K562 (cell line): ENCODE data around the gene RNF26. TPM values are rescaled to one million over a fixed set of nuclear protein-coding genes. Genes with fewer than 3 reads are reported as not detected.

Source experiments
- CBX5 ChIP-seq: IDR thresholded peaks from 2 replicates; pipeline ENCODE4 v1.6.1; 2014; ENCODE audit warnings: low read depth, borderline replicate concordance
- CHD1 ChIP-seq: fragments of 200-600 bp; sonication (generic); IDR thresholded peaks from one replicate; pipeline ENCODE4 v1.6.1; 2012; ENCODE audit warnings: mild to moderate bottlenecking, moderate library complexity, low read length, inconsistent platforms
- COPS2 ChIP-seq: fragments of 450-650 bp; conservative IDR thresholded peaks from 2 replicates; pipeline ENCODE4 v1.6.1; 2016; ENCODE audit warnings: mild to moderate bottlenecking, moderate library complexity
- CXXC5 ChIP-seq: fragments of 250-450 bp; sonication (Bioruptor Pico); IDR thresholded peaks from 2 replicates; pipeline ENCODE4 v1.8.0; 2022; ENCODE audit warnings: inconsistent platforms, mild to moderate bottlenecking, moderate library complexity
- ESRRA ChIP-seq: fragments of 450-650 bp; IDR thresholded peaks from 2 replicates; pipeline ENCODE4 v1.6.1; 2014; ENCODE audit warnings: low read depth, mild to moderate bottlenecking, moderate library complexity, borderline replicate concordance
- GABPA ChIP-seq: fragments of 200-800 bp; sonication (Bioruptor generic); conservative IDR thresholded peaks from 2 replicates; pipeline ENCODE4 v1.6.1; 2016; ENCODE audit warnings: low read depth, missing genetic modification characterization, missing compliant biosample characterization
- IFI16 ChIP-seq: fragments of 250-450 bp; sonication (Bioruptor Pico); IDR thresholded peaks from 2 replicates; pipeline ENCODE4 v2.1.2; 2022; ENCODE audit warnings: mild to moderate bottlenecking, inconsistent platforms
- L3MBTL2 ChIP-seq: fragments of 450-650 bp; IDR thresholded peaks from 2 replicates; pipeline ENCODE4 v1.6.1; 2016; ENCODE audit warnings: mild to moderate bottlenecking, moderate library complexity
- NR2C1 ChIP-seq, 2 experiments: fragments of 450-650 bp; IDR thresholded peaks; 2 replicates each; pipeline ENCODE4 v1.6.1; 2017; ENCODE audit warnings: mild to moderate bottlenecking in 2 of 2, antibody characterized with exemption in 1 of 2, inconsistent platforms in 1 of 2, missing compliant biosample characterization in 1 of 2, missing genetic modification characterization in 1 of 2
- NR2C2 ChIP-seq, 2 experiments: fragments of 200-800 bp in 1 of 2; sonication (Bioruptor generic) in 1 of 2; sonication (generic) in 1 of 2; formaldehyde crosslinking in 1 of 2; IDR thresholded peaks; 2 replicates each; pipeline versions ENCODE4 v1.6.1 to v1.8.0; 2016 to 2022; ENCODE audit warnings: mild to moderate bottlenecking in 1 of 2, missing compliant biosample characterization in 1 of 2, missing genetic modification characterization in 1 of 2, missing genetic modification reagents in 1 of 2
- ZNF143 ChIP-seq: sonication (generic); formaldehyde crosslinking; IDR thresholded peaks from 2 replicates; pipeline ENCODE4 v1.9.0; 2022; ENCODE audit warnings: mild to moderate bottlenecking, missing genetic modification reagents
- ZNF707 ChIP-seq: fragments of 250-450 bp; sonication (Bioruptor Pico); conservative IDR thresholded peaks from 2 replicates; pipeline ENCODE4 v1.8.0; 2022; ENCODE audit warnings: inconsistent platforms, mild to moderate bottlenecking, moderate library complexity
- polyA plus RNA-seq, 8 experiments: library from polyadenylated mRNA; depleted of rRNA in 4 of 8; stranded (reverse) in 5 of 8; unstranded in 3 of 8; fragments of >200 nt; fragmentation: Nextera tagmentation in 2 of 8; fragmentation: Illumina TruSeq in 1 of 8; extraction: Ambion mirVana in 2 of 8; extraction: Trizol in 1 of 8; gene quantifications; 2 replicates each; pipeline versions ENCODE4 v1.2.1 to v1.2.3, GENCODE V29; 2011 to 2014; ENCODE audit warnings: inconsistent platforms in 1 of 8, missing spikeins in 1 of 8
- total RNA-seq, 7 experiments: library from RNA; depleted of rRNA in 6 of 7; stranded (reverse); fragments of >200 nt in 6 of 7; fragmentation: Illumina TruSeq in 2 of 7; extraction: Trizol in 2 of 7; gene quantifications; 2 replicates each; pipeline versions ENCODE4 v1.2.1 to v1.2.3, GENCODE V29; 2011 to 2021; ENCODE audit warnings: low replicate concordance in 1 of 7
- TF ChIP-seq, protein P1 (sequence below): fragments of 450-650 bp; IDR thresholded peaks from 2 replicates; pipeline ENCODE4 v1.6.1; 2017; ENCODE audit warnings: antibody characterized with exemption, mild to moderate bottlenecking

Gene RNF26
- total and polyA plus RNA-seq, 9 of the 15 experiments (the other 6 are each of a cell fraction or from before 2014, with no cell fraction given): 5.3 to 53.6 (median 12.7) TPM

DNA sequence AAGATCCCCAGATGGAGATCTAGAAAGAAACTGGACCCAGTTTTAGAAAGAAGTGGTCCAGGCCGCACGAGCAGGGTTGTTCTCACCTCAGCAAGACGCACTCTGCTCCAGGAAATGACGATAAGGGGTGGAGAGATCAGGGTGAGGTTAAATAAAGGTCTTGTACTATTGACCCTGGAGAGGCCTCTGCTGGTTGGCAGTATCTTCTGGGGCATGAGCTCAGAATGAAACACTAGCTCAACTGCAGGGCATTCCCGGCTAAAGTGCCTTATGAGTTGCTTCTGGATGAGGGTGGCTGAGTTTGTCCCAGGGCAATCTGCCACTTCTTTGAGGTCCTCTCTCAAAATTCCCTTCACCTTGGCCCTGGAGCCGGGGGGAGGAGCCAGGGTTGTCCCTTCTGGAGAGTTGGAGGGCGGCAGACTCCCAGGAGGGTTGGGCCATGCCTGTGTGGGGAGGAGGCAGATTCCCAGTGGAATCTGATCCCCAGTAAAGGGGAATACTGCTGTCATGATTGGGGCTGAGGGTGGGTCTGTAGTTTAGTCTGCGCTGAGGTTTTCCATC, 36.2 kb downstream of the RNF26 start (continued):
- TF ChIP-seq, protein P1, sequence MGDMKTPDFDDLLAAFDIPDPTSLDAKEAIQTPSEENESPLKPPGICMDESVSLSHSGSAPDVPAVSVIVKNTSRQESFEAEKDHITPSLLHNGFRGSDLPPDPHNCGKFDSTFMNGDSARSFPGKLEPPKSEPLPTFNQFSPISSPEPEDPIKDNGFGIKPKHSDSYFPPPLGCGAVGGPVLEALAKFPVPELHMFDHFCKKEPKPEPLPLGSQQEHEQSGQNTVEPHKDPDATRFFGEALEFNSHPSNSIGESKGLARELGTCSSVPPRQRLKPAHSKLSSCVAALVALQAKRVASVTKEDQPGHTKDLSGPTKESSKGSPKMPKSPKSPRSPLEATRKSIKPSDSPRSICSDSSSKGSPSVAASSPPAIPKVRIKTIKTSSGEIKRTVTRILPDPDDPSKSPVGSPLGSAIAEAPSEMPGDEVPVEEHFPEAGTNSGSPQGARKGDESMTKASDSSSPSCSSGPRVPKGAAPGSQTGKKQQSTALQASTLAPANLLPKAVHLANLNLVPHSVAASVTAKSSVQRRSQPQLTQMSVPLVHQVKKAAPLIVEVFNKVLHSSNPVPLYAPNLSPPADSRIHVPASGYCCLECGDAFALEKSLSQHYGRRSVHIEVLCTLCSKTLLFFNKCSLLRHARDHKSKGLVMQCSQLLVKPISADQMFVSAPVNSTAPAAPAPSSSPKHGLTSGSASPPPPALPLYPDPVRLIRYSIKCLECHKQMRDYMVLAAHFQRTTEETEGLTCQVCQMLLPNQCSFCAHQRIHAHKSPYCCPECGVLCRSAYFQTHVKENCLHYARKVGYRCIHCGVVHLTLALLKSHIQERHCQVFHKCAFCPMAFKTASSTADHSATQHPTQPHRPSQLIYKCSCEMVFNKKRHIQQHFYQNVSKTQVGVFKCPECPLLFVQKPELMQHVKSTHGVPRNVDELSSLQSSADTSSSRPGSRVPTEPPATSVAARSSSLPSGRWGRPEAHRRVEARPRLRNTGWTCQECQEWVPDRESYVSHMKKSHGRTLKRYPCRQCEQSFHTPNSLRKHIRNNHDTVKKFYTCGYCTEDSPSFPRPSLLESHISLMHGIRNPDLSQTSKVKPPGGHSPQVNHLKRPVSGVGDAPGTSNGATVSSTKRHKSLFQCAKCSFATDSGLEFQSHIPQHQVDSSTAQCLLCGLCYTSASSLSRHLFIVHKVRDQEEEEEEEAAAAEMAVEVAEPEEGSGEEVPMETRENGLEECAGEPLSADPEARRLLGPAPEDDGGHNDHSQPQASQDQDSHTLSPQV: peak; percentile 50
- TF ChIP-seq COPS2 (no peak), NR2C2 (CRISPR knock-in tag; IDR thresholded peaks at IDR 0.05) (no peak), NR2C2 (tag; IDR thresholded peaks at IDR 0.05) (peak; percentile 48; the same call in 1 of the 2 replicates), ZNF707 (CRISPR knock-in tag) (no peak), GABPA (tag) (peak; percentile 53), NR2C1 (IDR thresholded peaks at IDR 0.05) (no peak), NR2C1 (tag; IDR thresholded peaks at IDR 0.05) (peak; percentile 48; the same call in 1 of the 2 replicates), CBX5 (no peak), CHD1 (no peak), L3MBTL2 (peak; percentile 60), IFI16 (CRISPR knock-in tag) (no peak), CXXC5 (peak; percentile 53), ZNF143 (CRISPR knock-in tag) (no peak), ESRRA (peak; percentile 87)
